Endothelial cell of umbilical vein (primary cell): ENCODE measurements around the gene PDLIM5. TPM values are rescaled to one million over a fixed set of nuclear protein-coding genes. Genes with fewer than 3 reads are reported as not detected.

ENCODE experiments used
- BruUV-seq: library from RNA; stranded (reverse); fragments of 400-500 nt; replicated peaks from 2 replicates; lab custom pipeline; 2021; lab: Mats Ljungman, UMichigan
- CTCF ChIA-PET: fragments of 300-600, 350-600 bp; sonication (Branson Sonifier 250); formaldehyde crosslinking; loops from one replicate; lab custom pipeline; 2021; ENCODE audit warnings: antibody characterized with exemption, inconsistent platforms; lab: Charles Lee
- POLR2A ChIA-PET: fragments of 300-600, 350-600 bp; sonication (Branson Sonifier 250); formaldehyde crosslinking; loops from one replicate; lab custom pipeline; 2021; ENCODE audit warnings: antibody characterized with exemption, inconsistent platforms; lab: Charles Lee
- DNase-seq: peaks from one replicate; pipeline ENCODE4 v3.0.0-alpha.2; 2011; ENCODE audit warnings: low read depth, low spot score
- FAIRE-seq: peaks from 2 replicates; lab custom pipeline; 2011; peaks lifted over from hg19 to GRCh38; lab: Jason Lieb, UNC
- H2AFZ ChIP-seq: 2 replicates; pipeline ENCODE4 v1.6.0; 2012; ENCODE audit warnings: low read depth, low read length, control low read depth, inconsistent platforms
- H3K27ac ChIP-seq: 2 replicates; pipeline ENCODE4 v1.5.1; 2011; ENCODE audit warnings: low read depth, mild to moderate bottlenecking, control low read depth, low read length, moderate library complexity; ENCODE audit not compliant: insufficient read depth
- H3K27me3 ChIP-seq, 2 experiments: 2 replicates each; pipeline versions ENCODE4 v1.6.0 to v1.6.1; 2011; ENCODE audit warnings: low read length in 2 of 2, mixed read lengths in 1 of 2; ENCODE audit not compliant: control insufficient read depth in 2 of 2, insufficient read depth in 2 of 2
- H3K36me3 ChIP-seq, 2 experiments: 2 replicates in 1 of 2; 3 replicates in 1 of 2; pipeline ENCODE4 v1.5.1; 2011; ENCODE audit warnings: low read length in 2 of 2, mild to moderate bottlenecking in 1 of 2, moderate library complexity in 1 of 2; ENCODE audit not compliant: control insufficient read depth in 2 of 2, insufficient read depth in 2 of 2; ENCODE audit errors: extremely low read depth in 1 of 2
- H3K4me1 ChIP-seq: 3 replicates; pipeline ENCODE4 v1.5.1; 2011; ENCODE audit warnings: mild to moderate bottlenecking, low read length; ENCODE audit not compliant: control insufficient read depth, insufficient read depth; ENCODE audit errors: extremely low read depth
- H3K4me2 ChIP-seq: 2 replicates; pipeline ENCODE4 v1.6.1; 2011; ENCODE audit warnings: low read length, control low read depth, mixed read lengths; ENCODE audit not compliant: insufficient read depth
- H3K4me3 ChIP-seq, 3 experiments: fragments of 200-600 bp in 1 of 3; sonication (generic), shearing (Covaris generic) in 1 of 3; replicated peaks in 1 of 3; 2 replicates each; pipeline ENCODE4 v1.5.1; 2011 to 2016; ENCODE audit warnings: control low read depth in 3 of 3, low read length in 3 of 3, mild to moderate bottlenecking in 2 of 3, inconsistent platforms in 1 of 3, low read depth in 1 of 3, moderate library complexity in 1 of 3; ENCODE audit not compliant: insufficient read depth in 1 of 3
- H3K79me2 ChIP-seq: 2 replicates; pipeline ENCODE4 v1.6.0; 2012; ENCODE audit warnings: low read length, inconsistent platforms; ENCODE audit not compliant: control insufficient read depth, insufficient read depth
- H3K9ac ChIP-seq: replicated peaks from 2 replicates; pipeline ENCODE3; 2011; ENCODE audit warnings: low read length, control low read depth; ENCODE audit not compliant: insufficient read depth; ENCODE audit errors: extremely low read depth
- H3K9me1 ChIP-seq: replicated peaks from 3 replicates; pipeline ENCODE4 v1.6.0; 2011; ENCODE audit warnings: mild to moderate bottlenecking, low read length; ENCODE audit not compliant: control insufficient read depth, insufficient read depth; ENCODE audit errors: extremely low read depth
- H3K9me3 ChIP-seq: replicated peaks from 2 replicates; pipeline ENCODE4 v1.5.1; 2012; ENCODE audit warnings: low read length, inconsistent platforms; ENCODE audit not compliant: control insufficient read depth, insufficient read depth
- H4K20me1 ChIP-seq: replicated peaks from 2 replicates; pipeline ENCODE3; 2011; ENCODE audit warnings: mild to moderate bottlenecking, low read length; ENCODE audit not compliant: control insufficient read depth, insufficient read depth; ENCODE audit errors: extremely low read depth
- FOS ChIP-seq: IDR thresholded peaks from 2 replicates; pipeline ENCODE4 v1.6.1; 2011; ENCODE audit warnings: mild to moderate bottlenecking, low read length, moderate library complexity, borderline replicate concordance; ENCODE audit not compliant: insufficient read depth
- GATA2 ChIP-seq: IDR thresholded peaks from 2 replicates; pipeline ENCODE4 v1.7.0; 2011; ENCODE audit warnings: low read depth, mild to moderate bottlenecking, moderate library complexity, mixed read lengths, low read length; ENCODE audit not compliant: insufficient read length, insufficient read depth
- JUN ChIP-seq: IDR thresholded peaks from 2 replicates; pipeline ENCODE4 v1.6.1; 2011; ENCODE audit warnings: borderline replicate concordance, low read depth; ENCODE audit not compliant: insufficient read length, insufficient read depth
- POLR2A ChIP-seq: IDR thresholded peaks from 2 replicates; pipeline ENCODE4 v1.6.1; 2012; ENCODE audit warnings: low read depth, mild to moderate bottlenecking, control low read depth, low read length
- POLR2AphosphoS5 ChIP-seq: IDR thresholded peaks from 2 replicates; pipeline ENCODE4 v1.6.1; 2012; ENCODE audit warnings: low read depth, mild to moderate bottlenecking, control low read depth, low read length, moderate library complexity; ENCODE audit not compliant: insufficient read depth
- dilution Hi-C: fragments of 300-500 bp; cut with MboI; formaldehyde crosslinking; loops from one replicate; pipeline ENCODE4 v1.15.0; 2019; ENCODE audit warnings: low sequenced_read_pairs; ENCODE audit not compliant: extremely low pct_ligation_motif_present
- intact Hi-C: fragments of 100-400 bp; cut with micrococcal nuclease; formaldehyde crosslinking; loops from one replicate; pipeline ENCODE4 v1.10.0; 2022
- polyA plus RNA-seq, 4 experiments: library from polyadenylated mRNA; depleted of rRNA in 3 of 4; stranded (reverse) in 3 of 4; unstranded in 1 of 4; fragments of >200 nt; gene quantifications; 2 replicates each; pipeline versions ENCODE4 v1.2.1 to v1.2.3, GENCODE V29; 2011 to 2012; ENCODE audit warnings: missing spikeins in 1 of 4
- total RNA-seq: library from RNA; stranded (reverse); gene quantifications from 2 replicates; pipeline ENCODE4 v1.2.3, GENCODE V29; 2021

Gene PDLIM5
- total and polyA plus RNA-seq, 2 donors (not counting 3 experiments of a cell fraction or from before 2014, with no cell fraction given), result 243 to 310 TPM

- intact Hi-C loops, result loop anchor here (2.0 kb wide), 1 partner anchor 79 kb away; no protein-coding TSS in a partner anchor
- no peaks in the 10 kb centered on the region for H3K9me3 ChIP-seq
- no peaks in the 10 kb centered on the region for H3K9me1 ChIP-seq
- H3K36me3 ChIP-seq, result peaks cover 1 to 5% of the 10 kb centered on the region in 2 experiments
- TF ChIP-seq GATA2, result peak; percentile 8
- TF ChIP-seq JUN, result peak; percentile 2
- TF ChIP-seq FOS, result peak; percentile 20
- TF ChIP-seq POLR2AphosphoS5, result no peak
- H3K9ac ChIP-seq, result peak overlapping the region; percentile 18
- H3K79me2 ChIP-seq, result peaks cover 85% of the 10 kb centered on the region
- no peak overlapping the region for H2AFZ ChIP-seq
- DNase-seq, result peak; percentile 42
- ChIA-PET POLR2A (no interaction called here), CTCF (interaction anchor here (1.0 kb wide), 1 partner anchor 84 kb away, joined by 4 read pairs; no protein-coding TSS in a partner anchor)
- dilution Hi-C loops, result no loop called here
- peaks cover 56% of the 10 kb centered on the region for H3K4me1 ChIP-seq
- peak overlapping the region; percentile 67 for H3K4me2 ChIP-seq
- peak overlapping the region; percentile 53 for H3K27ac ChIP-seq
- no peak overlapping the region for H3K4me3 ChIP-seq
- FAIRE-seq, result no peak
- H3K27me3 ChIP-seq, result no peaks in the 10 kb centered on the region
- peaks cover 5% of the 10 kb centered on the region for H4K20me1 ChIP-seq
- BruUV-seq, result no TSS peak
Observed at GRCh38 chr4:94491322-94491721, 39.6 kb downstream of the PDLIM5 start.

GRCh38 chr4:94495408-94495807 lies 43.7 kb downstream of the PDLIM5 start:
- H3K36me3 ChIP-seq, result peaks cover 0 to 1% of the 10 kb centered on the region in 2 experiments
- H3K9me1 ChIP-seq, result peaks cover 3% of the 10 kb centered on the region
- CTCF ChIA-PET, result no interaction called here
- DNase-seq (no peak), FAIRE-seq (no peak)
- peaks cover 84% of the 10 kb centered on the region for H3K79me2 ChIP-seq
- dilution Hi-C loops (no loop called here), intact Hi-C loops (no loop called here)
- no peak for TF ChIP-seq POLR2A
- no peak for TF ChIP-seq JUN
- no peaks in the 10 kb centered on the region for H3K9me3 ChIP-seq
- H3K4me1 ChIP-seq, result peaks cover 17% of the 10 kb centered on the region
- no peak overlapping the region for H3K9ac ChIP-seq
- POLR2A ChIA-PET, result no interaction called here
- BruUV-seq, result no TSS peak
- no peak overlapping the region for H3K4me3 ChIP-seq
- H3K4me2 ChIP-seq, result no peak overlapping the region
- no peaks in the 10 kb centered on the region for H3K27me3 ChIP-seq
- H3K27ac ChIP-seq, result no peak overlapping the region
- no peak overlapping the region for H2AFZ ChIP-seq
- H4K20me1 ChIP-seq, result peaks cover 2% of the 10 kb centered on the region
